CD4-positive, alpha-beta T cell treated with Interleukin-1 beta for 1 hour (primary cell): ENCODE results near the gene DDAH1.
A peak's percentile ranks its signal among the peaks of the same experiment; 100 is the strongest.

Experiments
- DNase-seq, 2 donors: peaks; one replicate each; pipeline ENCODE4 v3.0.0-alpha.2; 2020 to 2022

The DDAH1 gene

DNA sequence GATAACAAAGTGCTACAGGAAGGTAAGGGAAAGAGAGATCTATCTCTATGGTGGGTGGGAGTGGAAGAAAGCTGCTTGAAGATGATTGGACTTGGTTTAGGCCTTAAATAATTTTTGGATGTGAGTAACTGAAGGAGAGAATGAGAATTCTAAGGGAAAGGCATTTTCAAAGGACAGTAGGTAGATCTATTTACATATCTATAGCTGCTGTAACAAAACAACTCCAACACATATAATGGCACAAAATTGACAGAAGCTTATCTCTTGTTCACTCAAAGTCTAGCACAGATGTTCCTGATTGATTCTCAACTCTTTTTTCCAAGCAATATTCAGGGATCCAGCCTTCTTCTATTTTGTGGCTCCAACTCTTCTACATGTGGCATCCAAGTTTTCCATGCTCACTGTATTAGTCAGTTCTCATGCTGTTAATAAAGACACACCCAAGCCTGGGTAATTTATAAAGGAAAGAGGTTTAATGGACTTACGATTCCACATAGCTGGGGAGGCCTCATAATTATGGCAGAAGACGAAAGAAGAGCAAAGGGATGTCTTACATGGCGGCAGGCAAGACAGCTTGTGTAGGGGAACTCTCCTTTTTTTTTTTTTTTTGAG lies 3.1 kb upstream of the DDAH1 start:
- DNase-seq, result no peak

DNA sequence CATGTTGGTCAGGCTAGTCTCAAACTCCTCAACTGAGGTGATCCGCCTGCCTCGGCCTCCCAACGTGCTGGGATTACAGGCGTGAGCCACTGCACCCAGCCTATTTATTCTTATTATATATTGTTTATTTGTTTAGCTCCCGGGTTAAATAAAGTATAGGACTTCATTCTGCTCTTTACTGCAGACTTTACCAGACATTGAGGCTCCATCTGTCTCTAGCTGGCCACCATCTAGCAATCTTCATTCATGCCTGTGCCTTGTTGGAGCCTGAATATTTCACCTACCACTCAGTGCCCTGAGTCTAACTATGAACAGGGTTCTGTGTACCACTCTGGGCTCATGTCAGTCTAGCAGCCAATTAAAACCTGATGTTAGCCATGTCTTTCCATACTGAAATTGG lies 2.1 kb upstream of the DDAH1 start:
- no peak for DNase-seq

DNA sequence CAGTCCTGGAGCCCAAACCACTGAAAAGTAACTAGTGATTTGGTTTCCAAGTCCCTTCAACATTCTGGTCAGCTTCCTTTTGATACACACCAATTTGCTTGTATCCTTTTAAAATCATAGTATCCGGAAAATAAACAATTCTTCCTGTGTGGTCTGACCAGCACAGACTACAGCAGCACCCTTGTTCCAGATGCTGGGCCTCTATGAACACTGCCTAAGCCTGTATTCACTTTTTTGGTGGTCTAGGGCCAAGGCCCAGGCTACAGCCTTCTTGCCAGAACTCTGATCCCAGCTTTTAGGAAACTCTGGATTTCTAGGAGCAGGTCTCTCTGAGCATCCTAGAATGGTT lies 801 bp upstream of the DDAH1 start:
- no peak for DNase-seq

DNA sequence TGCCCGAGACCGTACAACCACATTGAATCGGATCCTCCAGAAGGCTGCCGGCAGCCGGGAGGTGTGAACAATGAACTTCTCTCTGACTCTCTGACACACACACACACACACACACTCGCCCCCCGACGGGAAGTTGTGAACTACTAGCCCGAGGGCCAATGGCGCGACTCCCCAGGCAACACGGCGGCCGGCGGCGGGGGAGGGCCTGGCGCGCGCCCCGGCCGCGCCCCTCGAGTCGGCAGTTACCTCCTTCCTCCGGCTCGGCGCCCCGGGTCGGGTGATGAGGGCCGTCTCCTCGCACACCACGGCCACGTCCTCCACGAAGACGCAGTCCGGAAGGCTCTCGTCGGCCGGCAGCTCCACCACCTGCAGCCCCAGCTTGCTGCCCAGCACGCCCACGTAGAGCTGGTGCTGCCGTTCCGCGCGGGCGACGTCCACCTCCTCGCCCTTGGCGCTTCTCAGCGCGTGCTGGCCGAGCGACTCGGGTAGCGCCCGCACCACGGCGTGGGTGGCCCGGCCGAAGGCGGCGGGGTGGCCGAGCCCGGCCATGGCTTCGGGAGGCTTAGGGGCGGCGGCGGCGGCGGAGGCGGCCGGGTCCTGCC lies 361 bp downstream of the DDAH1 start:
- DNase-seq, result peak in 1 of 2 donors; percentile 25

DNA sequence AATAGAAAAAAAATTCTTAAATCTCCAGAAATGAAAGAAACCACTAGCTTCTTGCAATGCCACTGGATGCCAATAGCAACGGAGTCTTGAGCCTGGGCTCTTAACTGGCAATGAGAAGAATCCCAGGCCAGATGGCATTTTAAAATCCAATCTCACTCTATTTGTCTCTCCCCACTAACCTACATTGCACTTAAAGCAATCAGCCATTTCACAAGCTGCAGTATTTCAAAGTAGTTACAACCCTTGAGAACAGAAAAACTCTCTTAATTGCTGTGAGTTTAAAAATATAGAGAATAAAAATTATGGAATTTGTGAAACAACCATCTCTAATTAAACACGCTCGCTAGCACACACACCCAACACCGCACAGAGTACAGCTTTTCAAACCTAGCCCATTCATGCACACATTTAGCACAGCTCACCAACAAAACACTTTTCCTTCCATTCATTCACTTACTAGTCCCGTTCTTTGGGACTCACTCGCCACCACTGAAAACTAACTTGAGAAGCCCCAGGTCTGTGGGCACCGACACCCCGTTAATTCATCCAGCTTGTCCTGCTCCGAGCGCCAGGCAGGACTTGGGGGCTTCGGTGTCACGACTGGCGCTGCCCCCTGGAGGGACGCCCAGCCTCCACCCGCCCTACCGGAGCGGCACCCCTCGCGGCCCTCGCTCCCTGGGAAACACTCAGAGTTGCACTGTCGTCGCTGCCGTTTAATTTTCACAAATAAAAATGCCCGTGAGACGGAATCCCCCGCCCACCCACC lies 1.0 kb downstream of the DDAH1 start:
- DNase-seq, result no peak

DNA sequence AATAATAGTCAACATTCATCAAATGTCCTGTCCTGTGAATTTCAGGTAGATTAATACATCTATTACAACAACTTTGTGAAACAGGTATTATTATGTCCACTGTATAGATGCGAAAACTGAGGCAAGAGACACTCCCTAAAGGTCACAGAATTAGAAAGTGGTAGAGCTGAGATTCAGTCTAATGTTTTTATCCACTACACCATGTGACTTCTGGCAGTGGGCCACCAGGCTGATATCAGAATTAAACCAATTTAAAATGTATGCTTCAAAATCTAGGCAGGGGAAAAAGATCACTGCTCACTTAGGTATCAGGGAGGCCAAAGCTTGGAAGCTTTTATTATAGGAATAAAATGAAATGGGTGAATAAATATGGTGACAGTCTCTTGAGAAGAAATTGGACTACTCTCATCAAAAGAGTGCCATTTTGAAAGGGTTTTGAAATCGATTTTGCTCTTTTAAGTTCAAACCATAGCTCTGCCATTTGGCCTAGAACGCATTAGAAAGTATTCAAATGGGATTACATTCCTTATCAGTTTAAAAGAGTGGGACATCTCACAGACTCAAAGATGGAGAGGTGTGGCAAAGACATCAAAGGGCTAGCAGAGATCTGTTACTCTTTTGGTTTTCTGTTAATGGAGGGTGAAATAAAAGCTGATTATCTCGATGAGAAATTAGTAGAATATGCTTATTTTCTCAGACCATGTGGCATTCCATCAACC lies 1.9 kb downstream of the DDAH1 start:
- no peak for DNase-seq

DNA sequence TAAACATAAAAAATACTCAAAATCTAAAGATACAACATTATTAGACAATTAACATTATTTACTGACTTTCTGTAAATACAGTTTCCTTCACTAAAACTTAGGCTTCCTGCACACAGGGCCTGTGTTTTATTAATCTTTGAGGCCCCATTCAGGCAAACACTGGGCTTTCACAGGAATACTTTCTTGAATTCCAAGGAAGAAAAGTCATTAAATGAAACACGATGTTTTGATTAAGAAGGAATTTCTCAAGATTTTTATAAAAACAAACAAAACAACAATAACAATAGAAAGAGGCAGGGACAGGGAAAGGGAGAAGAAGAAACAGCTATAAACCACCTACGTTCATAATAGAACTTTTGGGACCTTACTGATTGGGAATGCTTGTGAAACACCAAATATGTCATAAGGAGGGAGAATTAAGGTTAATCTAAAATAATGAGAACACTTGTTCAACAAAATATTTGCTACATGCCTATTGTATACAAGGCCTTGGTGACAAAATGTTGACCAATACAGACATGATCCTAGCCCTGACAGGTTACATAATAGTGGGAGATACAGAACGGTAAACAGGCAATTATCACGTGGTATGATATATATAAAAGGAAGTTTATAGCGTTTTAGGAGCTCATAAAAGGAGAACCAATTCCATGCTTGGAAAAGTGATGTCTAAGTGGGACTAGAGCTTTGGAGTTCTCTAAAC lies 3.6 kb downstream of the DDAH1 start:
- DNase-seq, result no peak

DNA sequence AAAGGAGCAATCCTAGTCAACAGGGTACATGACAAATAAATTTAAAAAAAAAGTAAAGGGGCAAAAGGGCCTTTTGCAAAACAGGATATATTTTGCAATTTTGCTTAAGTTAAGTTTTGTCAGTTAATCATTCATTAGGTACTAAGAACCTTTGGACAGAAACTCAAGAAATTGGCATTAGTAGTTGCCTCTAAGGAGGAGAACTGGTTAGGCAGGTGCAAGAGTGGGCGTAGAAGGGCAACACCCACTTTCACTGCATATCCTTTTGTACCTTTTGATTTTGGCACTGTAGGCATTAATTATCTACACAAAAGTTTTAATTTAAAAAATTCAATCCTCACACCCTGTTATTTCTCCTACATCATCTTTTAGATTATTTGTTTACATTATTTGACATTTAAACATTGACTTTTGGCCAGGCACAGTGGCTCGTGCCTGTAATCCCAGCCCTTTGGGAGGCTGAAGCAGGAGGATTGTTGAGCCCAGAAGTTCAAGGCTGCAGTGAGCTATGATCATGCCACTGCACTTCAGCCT lies 4.3 kb downstream of the DDAH1 start:
- DNase-seq, result no peak

DNA sequence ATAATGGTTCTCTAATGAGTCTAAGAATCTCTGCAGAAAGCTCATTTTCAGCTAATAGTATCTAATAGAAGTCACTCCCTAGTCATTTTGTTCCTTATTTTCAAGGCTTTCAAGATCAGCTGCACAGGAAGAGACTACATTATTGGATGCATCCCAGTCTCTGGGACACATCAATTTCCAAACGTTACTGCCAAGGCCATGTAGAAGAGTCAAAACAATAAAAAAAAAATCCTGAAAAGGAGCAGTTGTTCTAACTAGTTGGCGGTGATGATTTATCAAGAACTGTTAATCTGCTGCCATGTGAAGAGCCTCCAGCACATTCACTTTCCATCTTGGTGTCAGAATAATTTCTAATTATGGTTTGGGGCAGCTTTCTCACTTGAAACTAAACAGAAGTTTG lies 5.7 kb downstream of the DDAH1 start:
- no peak for DNase-seq

DNA sequence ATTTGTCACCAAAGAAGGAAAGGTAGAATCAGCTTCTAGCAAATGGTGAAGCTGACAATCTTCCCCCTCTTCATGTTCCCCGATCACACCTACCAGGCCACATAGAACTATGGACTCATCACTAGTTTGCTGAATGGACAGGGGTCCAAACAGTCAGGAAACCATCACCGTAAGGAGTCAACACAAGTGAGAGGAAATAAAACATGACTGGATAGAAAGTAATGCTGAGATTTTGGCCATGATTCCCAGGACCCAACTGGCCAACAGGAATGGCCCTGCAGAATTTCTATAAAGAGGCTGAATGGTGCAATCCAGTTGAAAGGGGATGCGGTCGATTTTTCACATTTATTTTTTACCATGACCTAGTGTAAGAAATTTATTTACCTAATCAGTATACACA lies 10.7 kb downstream of the DDAH1 start:
- DNase-seq, result no peak

DNA sequence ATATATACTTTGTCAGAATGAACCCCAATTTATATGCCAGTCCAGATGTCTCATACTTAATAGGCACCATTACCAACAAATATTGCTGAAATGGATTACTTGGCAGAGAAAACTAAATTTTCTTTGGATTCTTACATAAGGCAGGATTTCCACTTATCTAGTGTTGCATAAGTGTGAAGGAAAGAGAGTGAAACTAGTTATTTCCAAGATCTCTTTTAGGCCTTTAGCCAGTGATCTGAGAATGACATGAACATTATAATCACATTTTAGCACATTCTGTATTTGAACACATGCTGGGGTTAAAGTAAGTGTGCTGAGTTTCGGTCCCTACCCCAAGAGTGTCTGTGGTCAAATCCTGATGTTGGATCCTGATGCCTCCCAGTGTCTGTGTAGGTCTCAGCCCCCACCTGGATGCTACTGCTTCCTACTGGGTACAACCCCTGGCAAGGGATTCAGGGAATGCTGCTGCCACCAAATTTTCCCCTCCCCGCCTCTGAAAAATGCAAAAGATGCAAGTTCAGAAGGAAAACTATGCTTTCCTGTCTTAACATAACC lies 11.2 kb downstream of the DDAH1 start:
- no peak for DNase-seq

DNA sequence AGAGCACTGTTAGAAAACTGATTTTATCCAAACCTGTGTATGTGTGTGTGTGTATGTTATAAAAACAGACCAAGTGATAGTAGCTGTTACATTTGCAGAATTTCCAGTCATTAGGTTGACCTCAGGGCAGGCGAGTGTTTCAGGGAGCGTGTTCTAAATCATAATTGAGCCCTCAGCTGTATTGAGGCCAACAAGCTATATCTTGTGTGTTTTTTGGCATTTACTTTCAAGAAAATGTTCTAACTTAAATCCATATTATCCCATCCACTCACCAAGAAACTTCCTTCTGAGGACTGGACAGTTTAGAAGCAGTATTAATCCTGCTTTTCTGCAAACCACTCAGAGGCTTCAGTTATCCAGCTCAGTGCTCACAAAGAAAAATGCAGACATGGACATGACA lies 12.0 kb downstream of the DDAH1 start:
- no peak for DNase-seq

DNA sequence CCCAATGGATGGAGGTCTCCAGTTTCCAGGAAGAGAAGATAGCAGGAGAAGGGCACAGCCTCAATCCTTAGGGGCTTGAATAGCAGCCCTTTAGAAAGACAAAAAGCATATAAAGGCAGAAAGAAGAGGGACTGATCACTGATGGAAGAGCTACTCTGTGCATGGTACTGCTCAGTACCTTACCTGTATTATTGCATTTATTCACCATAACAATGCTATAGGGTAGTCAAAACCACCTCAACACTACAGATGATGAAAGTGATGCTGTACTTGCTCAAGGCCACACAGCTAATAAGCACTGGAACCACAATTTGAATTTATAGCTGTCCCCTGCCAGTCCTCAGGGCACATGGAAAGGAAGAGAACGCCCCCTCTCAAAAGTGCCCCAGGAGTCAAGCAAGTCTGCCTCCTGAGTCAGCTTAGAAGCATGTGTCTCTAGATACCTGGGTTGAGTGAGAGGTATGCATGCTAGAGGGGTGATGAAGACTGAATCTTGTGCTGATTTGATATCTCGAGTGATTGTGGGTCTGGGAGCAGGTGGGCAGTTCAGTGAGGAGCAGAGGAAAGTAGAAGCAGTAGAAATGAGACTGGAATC lies 13.6 kb downstream of the DDAH1 start:
- DNase-seq, result no peak

DNA sequence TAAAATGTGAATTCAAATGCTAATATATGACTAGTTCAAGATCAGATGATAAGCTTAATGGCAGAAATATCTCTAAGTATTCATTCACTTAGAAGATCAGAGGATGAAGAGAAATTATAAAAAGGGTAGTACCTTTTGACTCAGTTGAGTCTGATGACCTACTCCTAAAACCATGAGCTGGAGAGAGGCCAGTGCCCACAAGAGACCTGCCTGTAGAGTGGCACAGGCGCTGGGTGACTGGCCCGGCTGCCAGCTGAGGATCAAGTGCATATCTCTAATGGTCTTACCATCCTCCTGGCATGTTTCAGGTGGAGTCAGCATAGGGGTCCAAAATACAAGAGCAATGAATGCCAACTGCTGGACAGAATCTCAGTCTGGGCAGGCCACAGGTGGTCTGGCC lies 14.1 kb downstream of the DDAH1 start:
- no peak for DNase-seq

DNA sequence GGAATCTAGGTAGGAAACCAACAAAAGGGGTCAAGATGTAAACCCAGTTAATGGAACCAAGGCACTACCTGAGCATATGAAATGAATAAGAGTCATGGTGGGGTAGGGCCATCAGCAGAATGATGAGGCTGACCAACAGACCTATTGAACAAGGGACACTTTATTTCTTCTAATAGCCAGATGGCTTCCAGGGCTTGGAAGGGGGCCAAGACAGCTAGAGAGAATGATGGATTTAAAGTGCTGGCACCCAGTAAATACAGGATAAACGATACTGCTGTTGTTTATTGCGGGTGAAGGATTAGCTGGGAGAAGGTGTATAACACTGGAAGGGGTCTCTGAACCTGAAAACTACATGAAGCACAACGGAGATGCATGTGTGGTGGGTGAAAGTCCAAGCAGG lies 15.6 kb downstream of the DDAH1 start:
- no peak for DNase-seq

DNA sequence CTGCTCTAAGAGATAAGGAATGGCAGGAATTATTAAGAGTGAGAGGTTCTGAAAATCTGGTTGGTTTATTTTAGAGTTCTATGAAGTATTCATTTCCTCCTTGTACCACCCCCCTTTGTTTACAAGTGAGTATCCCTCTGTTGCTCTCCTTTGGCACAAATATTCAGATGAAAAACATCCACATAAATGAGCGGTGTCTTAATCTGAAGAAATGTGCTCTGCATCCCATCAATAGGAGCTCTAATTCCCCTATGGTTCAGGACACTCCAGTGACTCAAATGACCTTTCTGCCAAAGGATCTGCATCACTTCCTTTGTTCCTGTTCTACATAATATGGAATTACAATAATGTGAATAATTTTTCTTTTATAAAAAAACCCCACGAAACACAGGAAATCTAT lies 16.6 kb downstream of the DDAH1 start:
- no peak for DNase-seq

DNA sequence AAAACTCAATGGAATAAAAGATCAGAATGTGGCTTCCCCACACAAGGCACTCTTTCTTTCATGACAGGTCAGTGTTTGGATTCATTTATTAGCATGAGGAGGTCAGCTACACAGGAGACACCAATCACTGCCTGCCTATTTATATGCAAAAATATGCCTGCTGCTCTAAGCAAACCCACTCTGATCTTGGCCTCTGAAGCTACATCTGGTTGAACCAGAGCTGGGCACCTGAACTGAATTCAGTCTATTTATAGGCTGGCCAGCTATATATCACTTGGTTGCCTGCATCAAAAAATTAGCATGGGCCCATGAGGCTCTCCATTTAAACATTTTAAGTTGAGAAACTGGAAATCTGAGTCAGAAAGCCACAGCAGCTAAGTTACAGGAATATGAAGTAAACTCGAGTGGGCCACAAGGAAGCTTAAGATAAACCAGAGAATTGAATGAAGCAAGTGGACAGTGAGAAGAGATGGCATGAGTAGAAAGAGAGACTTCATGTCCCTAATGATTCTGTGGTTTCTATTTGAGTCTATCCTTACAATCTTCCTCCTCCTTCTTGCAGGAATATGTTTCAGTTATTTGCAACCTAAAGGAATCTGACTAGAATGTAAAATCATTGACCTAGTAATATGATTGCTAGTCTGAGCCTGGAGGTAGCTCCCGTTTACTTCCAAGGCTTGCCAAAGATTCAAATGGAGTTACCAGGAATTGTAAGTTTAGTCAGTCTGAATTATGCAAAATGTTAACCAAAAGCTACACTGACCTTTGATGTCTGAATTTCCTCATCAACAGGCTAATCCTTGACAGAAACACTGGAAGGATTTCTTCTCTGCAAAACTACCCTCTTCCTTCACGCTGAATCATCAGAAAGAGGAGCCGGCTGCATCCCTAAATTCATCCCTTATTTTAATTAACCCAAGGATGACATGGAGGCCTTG lies 17.7 kb downstream of the DDAH1 start:
- no peak for DNase-seq

DNA sequence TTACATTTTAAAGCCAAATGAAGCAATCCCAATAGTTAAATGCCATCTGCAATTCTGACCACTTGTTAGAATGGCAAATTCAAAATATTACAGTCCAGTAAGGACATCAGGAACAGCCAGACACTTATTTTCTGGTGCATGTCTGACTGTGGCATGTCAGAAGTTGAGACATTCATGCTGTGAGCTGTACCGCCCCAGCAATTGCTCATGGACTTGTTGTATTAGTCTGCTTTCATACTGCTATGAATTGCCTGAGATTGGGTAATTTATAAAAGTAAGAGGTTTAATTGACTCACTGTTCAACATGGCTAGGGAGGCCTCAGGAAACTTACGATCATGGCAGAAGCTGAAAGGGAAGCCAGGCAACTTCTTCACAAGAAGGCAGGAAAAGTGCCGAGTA lies 19.1 kb downstream of the DDAH1 start:
- no peak for DNase-seq

DNA sequence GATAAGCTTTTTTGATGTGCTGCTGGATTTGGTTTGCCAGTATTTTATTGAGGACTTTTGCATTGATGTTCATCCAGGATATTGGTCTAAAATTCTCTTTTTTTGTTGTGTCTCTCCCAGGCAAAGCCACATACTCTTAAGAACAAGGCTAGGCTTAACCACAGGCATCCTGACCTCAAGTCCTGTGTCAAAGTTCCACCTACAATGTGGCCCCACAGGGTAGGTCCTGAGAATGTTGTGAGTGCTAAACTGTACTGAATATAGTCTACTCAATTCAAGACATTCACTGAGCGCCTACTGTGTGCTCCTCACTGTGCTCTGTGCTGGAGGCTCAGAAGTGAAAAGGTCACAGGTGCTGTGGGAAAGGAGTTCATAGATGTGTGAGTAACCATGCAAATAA lies 20.6 kb downstream of the DDAH1 start:
- DNase-seq, result no peak

DNA sequence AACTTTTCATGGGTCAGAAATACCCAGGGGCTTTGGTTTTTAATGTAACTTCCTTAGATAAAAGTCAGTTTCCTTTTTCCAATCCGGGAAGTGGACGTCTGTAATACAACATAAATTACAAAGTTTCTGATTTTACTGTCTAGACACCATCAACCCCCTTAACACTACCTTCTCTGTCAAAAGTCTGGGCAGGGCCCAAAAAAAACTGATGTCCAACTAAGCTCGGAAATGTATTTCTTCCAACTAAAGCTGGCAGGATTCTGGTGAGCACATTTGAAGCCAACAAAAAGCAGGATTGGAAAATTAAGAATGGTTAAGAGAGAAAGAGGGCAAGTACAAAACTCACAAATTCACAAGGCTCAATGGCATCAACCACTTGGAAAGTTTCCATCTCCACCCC lies 24.3 kb downstream of the DDAH1 start:
- no peak for DNase-seq

DNA sequence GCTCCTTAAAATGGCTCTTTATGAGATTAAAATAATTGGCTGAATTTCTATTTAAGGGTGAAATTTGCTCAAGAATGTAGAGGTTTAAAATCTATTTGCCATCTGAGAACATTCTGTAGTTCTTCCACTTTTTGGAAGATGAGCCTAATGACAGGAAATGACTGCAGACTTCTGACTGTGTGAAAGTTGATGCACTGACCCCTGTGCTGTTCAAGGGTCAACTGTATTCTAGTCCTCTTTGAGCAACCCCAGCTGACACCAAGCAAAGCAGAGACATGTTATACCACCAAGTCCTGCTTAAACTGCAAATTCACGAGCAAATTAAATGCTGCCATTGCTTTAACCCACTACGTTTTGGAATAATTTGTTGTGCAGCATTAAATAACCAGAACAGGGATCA lies 26.6 kb downstream of the DDAH1 start:
- DNase-seq, result no peak
